ENCODE data around the gene RIPK1.
"Not testable (repeated sequence)": the region's sequence is repeated elsewhere in the genome, so short reads cannot be mapped to it uniquely, and the experiment has no call there.

RIPK1 gene

GRCh38 chr6:3052481-3053230 is 15.6 kb upstream of the RIPK1 start:
- H3K4me3 ChIP-seq (ENCODE audit: low read depth in 1 of 2, low read length in 2 of 2) = peak overlapping the region in 1 of 2 donors; percentile 45
- no peak overlapping the region for H3K27ac ChIP-seq (ENCODE audit: low read depth, low read length)
- no peaks in the 10 kb centered on the region for H3K9me3 ChIP-seq (ENCODE audit: low read length)
- H3K36me3 ChIP-seq (ENCODE audit: insufficient read depth, low read length) = no peaks in the 10 kb centered on the region
- no peaks in the 10 kb centered on the region for H3K27me3 ChIP-seq (ENCODE audit: control insufficient read depth in 1 of 2, insufficient read depth in 2 of 2, low read length in 2 of 2)
- no peak overlapping the region for H3K9ac ChIP-seq (ENCODE audit: low read length)
- H3K4me1 ChIP-seq (ENCODE audit: insufficient read depth, low read length) = peaks cover 11% of the 10 kb centered on the region

GRCh38 chr6:3053231-3053508 is 15.1 kb upstream of the RIPK1 start:
- H3K9ac ChIP-seq (ENCODE audit: low read length) = no peak overlapping the region
- no peaks in the 10 kb centered on the region for H3K27me3 ChIP-seq (ENCODE audit: control insufficient read depth in 1 of 2, insufficient read depth in 2 of 2, low read length in 2 of 2)
- H3K9me3 ChIP-seq (ENCODE audit: low read length) = no peaks in the 10 kb centered on the region
- H3K4me3 ChIP-seq (ENCODE audit: low read depth in 1 of 2, low read length in 2 of 2) = peak overlapping the region in 1 of 2 donors; percentile 45
- peak overlapping the region; percentile 39 for H3K27ac ChIP-seq (ENCODE audit: low read depth, low read length)
- peaks cover 11% of the 10 kb centered on the region for H3K4me1 ChIP-seq (ENCODE audit: insufficient read depth, low read length)
- H3K36me3 ChIP-seq (ENCODE audit: insufficient read depth, low read length) = no peaks in the 10 kb centered on the region

GRCh38 chr6:3054229-3055157 is 13.8 kb upstream of the RIPK1 start:
- H3K9ac ChIP-seq (ENCODE audit: low read length) = not testable (repeated sequence)
- peak overlapping the region in 1 of 2 donors; percentile 45 for H3K4me3 ChIP-seq (ENCODE audit: low read depth in 1 of 2, low read length in 2 of 2)

GRCh38 chr6:3055158-3055499 is 13.2 kb upstream of the RIPK1 start:
- not testable (repeated sequence) for H3K27ac ChIP-seq (ENCODE audit: low read depth, low read length); H3K9me3 ChIP-seq (ENCODE audit: low read length); H3K9ac ChIP-seq (ENCODE audit: low read length); H3K27me3 ChIP-seq (ENCODE audit: control insufficient read depth in 1 of 2, insufficient read depth in 2 of 2, low read length in 2 of 2); H3K36me3 ChIP-seq (ENCODE audit: insufficient read depth, low read length); H3K4me3 ChIP-seq (ENCODE audit: low read depth in 1 of 2, low read length in 2 of 2)
- H3K4me1 ChIP-seq (ENCODE audit: insufficient read depth, low read length) = peaks cover 11% of the 10 kb centered on the region

More at GRCh38 chr6:3054229-3055157, 13.8 kb upstream of the RIPK1 start:
- peaks cover 11% of the 10 kb centered on the region for H3K4me1 ChIP-seq (ENCODE audit: insufficient read depth, low read length)
- not testable (repeated sequence) for H3K9me3 ChIP-seq (ENCODE audit: low read length); H3K36me3 ChIP-seq (ENCODE audit: insufficient read depth, low read length); H3K27me3 ChIP-seq (ENCODE audit: control insufficient read depth in 1 of 2, insufficient read depth in 2 of 2, low read length in 2 of 2); H3K27ac ChIP-seq (ENCODE audit: low read depth, low read length)

- Histone ChIP-seq H3K9me3 (ENCODE audit: low read length) (no peaks in the 10 kb centered on the region), H3K27me3 (ENCODE audit: control insufficient read depth in 1 of 2, insufficient read depth in 2 of 2, low read length in 2 of 2) (no peaks in the 10 kb centered on the region), H3K4me1 (ENCODE audit: insufficient read depth, low read length) (peaks cover 11% of the 10 kb centered on the region), H3K36me3 (ENCODE audit: insufficient read depth, low read length) (no peaks in the 10 kb centered on the region), H3K4me3 (ENCODE audit: low read depth in 1 of 2, low read length in 2 of 2) (no peak overlapping the region), H3K9ac (ENCODE audit: low read length) (no peak overlapping the region), H3K27ac (ENCODE audit: low read depth, low read length) (no peak overlapping the region)
Observed at GRCh38 chr6:3057063-3057770, 11.1 kb upstream of the RIPK1 start.

- Histone ChIP-seq H3K4me1 (ENCODE audit: insufficient read depth, low read length) (peaks cover 11% of the 10 kb centered on the region), H3K9ac (ENCODE audit: low read length) (no peak overlapping the region), H3K36me3 (ENCODE audit: insufficient read depth, low read length) (no peaks in the 10 kb centered on the region), H3K9me3 (ENCODE audit: low read length) (no peaks in the 10 kb centered on the region), H3K27me3 (ENCODE audit: control insufficient read depth in 1 of 2, insufficient read depth in 2 of 2, low read length in 2 of 2) (no peaks in the 10 kb centered on the region), H3K27ac (ENCODE audit: low read depth, low read length) (no peak overlapping the region), H3K4me3 (ENCODE audit: low read depth in 1 of 2, low read length in 2 of 2) (no peak overlapping the region)
Observed at GRCh38 chr6:3058957-3059356, 9.3 kb upstream of the RIPK1 start.

- H3K9ac ChIP-seq (ENCODE audit: low read length); H3K4me1 ChIP-seq (ENCODE audit: insufficient read depth, low read length); H3K9me3 ChIP-seq (ENCODE audit: low read length); H3K27ac ChIP-seq (ENCODE audit: low read depth, low read length); H3K36me3 ChIP-seq (ENCODE audit: insufficient read depth, low read length); H3K4me3 ChIP-seq (ENCODE audit: low read depth in 1 of 2, low read length in 2 of 2); H3K27me3 ChIP-seq (ENCODE audit: control insufficient read depth in 1 of 2, insufficient read depth in 2 of 2, low read length in 2 of 2): not testable (repeated sequence)
Observed at GRCh38 chr6:3060092-3060491, 8.2 kb upstream of the RIPK1 start.

GRCh38 chr6:3061501-3061941 is 6.8 kb upstream of the RIPK1 start:
- H3K9ac ChIP-seq (ENCODE audit: low read length) = no peak overlapping the region
- no peaks in the 10 kb centered on the region for H3K4me1 ChIP-seq (ENCODE audit: insufficient read depth, low read length)
- no peaks in the 10 kb centered on the region for H3K9me3 ChIP-seq (ENCODE audit: low read length)
- no peak overlapping the region for H3K27ac ChIP-seq (ENCODE audit: low read depth, low read length)
- H3K4me3 ChIP-seq (ENCODE audit: low read depth in 1 of 2, low read length in 2 of 2) = no peak overlapping the region
- H3K36me3 ChIP-seq (ENCODE audit: insufficient read depth, low read length) = no peaks in the 10 kb centered on the region
- H3K27me3 ChIP-seq (ENCODE audit: control insufficient read depth in 1 of 2, insufficient read depth in 2 of 2, low read length in 2 of 2) = no peaks in the 10 kb centered on the region

GRCh38 chr6:3063340-3063732 is 5.0 kb upstream of the RIPK1 start:
- not testable (repeated sequence) for H3K4me1 ChIP-seq (ENCODE audit: insufficient read depth, low read length); H3K36me3 ChIP-seq (ENCODE audit: insufficient read depth, low read length); H3K9me3 ChIP-seq (ENCODE audit: low read length); H3K4me3 ChIP-seq (ENCODE audit: low read depth in 1 of 2, low read length in 2 of 2); H3K27ac ChIP-seq (ENCODE audit: low read depth, low read length); H3K27me3 ChIP-seq (ENCODE audit: control insufficient read depth in 1 of 2, insufficient read depth in 2 of 2, low read length in 2 of 2)
- H3K9ac ChIP-seq (ENCODE audit: low read length) = peak overlapping the region; percentile 61

- peak overlapping the region; percentile 73 to 77 for H3K4me3 ChIP-seq (ENCODE audit: low read depth in 1 of 2, low read length in 2 of 2)
- H3K27me3 ChIP-seq (ENCODE audit: control insufficient read depth in 1 of 2, insufficient read depth in 2 of 2, low read length in 2 of 2) = no peaks in the 10 kb centered on the region
- H3K27ac ChIP-seq (ENCODE audit: low read depth, low read length) = peak overlapping the region; percentile 73
- no peaks in the 10 kb centered on the region for H3K9me3 ChIP-seq (ENCODE audit: low read length)
- peaks cover 8% of the 10 kb centered on the region for H3K4me1 ChIP-seq (ENCODE audit: insufficient read depth, low read length)
- no peaks in the 10 kb centered on the region for H3K36me3 ChIP-seq (ENCODE audit: insufficient read depth, low read length)
- peak overlapping the region; percentile 61 for H3K9ac ChIP-seq (ENCODE audit: low read length)
Observed at GRCh38 chr6:3063733-3064700, 4.3 kb upstream of the RIPK1 start.
